ENCODE measurements around the gene GALNT10. TPM values are rescaled to one million over a fixed set of nuclear protein-coding genes. Genes with fewer than 3 reads are reported as not detected.
A peak's percentile ranks its signal among the peaks of the same experiment; 100 is the strongest.

Gene GALNT10
- total RNA-seq, 2 donors from 2014 or later: 32.2 to 44.1 TPM

GRCh38 chr5:154388842-154389241 lies 198.3 kb downstream of the GALNT10 start:
- ATAC-seq: no peak
- Mint-ChIP-seq H3K36me3 (peaks cover 7% of the 10 kb centered on the region), H3K9me3 (peaks cover 2% of the 10 kb centered on the region), H3K4me3 (no peak overlapping the region), H3K27me3 (no peaks in the 10 kb centered on the region), H3K4me1 (ENCODE audit: low read depth in 2 of 2) (peaks cover 24 to 34% of the 10 kb centered on the region in 2 donors), H3K27ac (no peak overlapping the region)
- no peak for DNase-seq (ENCODE audit: low spot score)

GRCh38 chr5:154390096-154390495 lies 199.6 kb downstream of the GALNT10 start:
- DNase-seq (ENCODE audit: low spot score): no peak
- H3K27ac Mint-ChIP-seq: no peak overlapping the region
- H3K9me3 Mint-ChIP-seq: no peaks in the 10 kb centered on the region
- H3K4me3 Mint-ChIP-seq: no peak overlapping the region
- peaks cover 16 to 31% of the 10 kb centered on the region in 2 donors for H3K4me1 Mint-ChIP-seq (ENCODE audit: low read depth in 2 of 2)
- no peak for ATAC-seq
- H3K27me3 Mint-ChIP-seq: no peaks in the 10 kb centered on the region
- peaks cover 5% of the 10 kb centered on the region for H3K36me3 Mint-ChIP-seq

- Mint-ChIP-seq H3K27me3 (no peaks in the 10 kb centered on the region), H3K4me3 (no peak overlapping the region), H3K9me3 (no peaks in the 10 kb centered on the region), H3K36me3 (peaks cover 5% of the 10 kb centered on the region), H3K4me1 (ENCODE audit: low read depth in 2 of 2) (peaks cover 15 to 30% of the 10 kb centered on the region in 2 donors), H3K27ac (no peak overlapping the region)
- ATAC-seq: no peak
- no peak for DNase-seq (ENCODE audit: low spot score)
Measured at GRCh38 chr5:154390746-154391359, 200.3 kb downstream of the GALNT10 start.

- H3K4me1 Mint-ChIP-seq (ENCODE audit: low read depth in 2 of 2): peaks cover 18 to 35% of the 10 kb centered on the region in 2 donors
- ATAC-seq: peak in 1 of 2 donors; percentile 32
- H3K27me3 Mint-ChIP-seq: no peaks in the 10 kb centered on the region
- no peaks in the 10 kb centered on the region for H3K9me3 Mint-ChIP-seq
- no peak overlapping the region for H3K4me3 Mint-ChIP-seq
- peaks cover 5% of the 10 kb centered on the region for H3K36me3 Mint-ChIP-seq
- peak overlapping the region in 1 of 2 donors; percentile 27 for H3K27ac Mint-ChIP-seq
- DNase-seq (ENCODE audit: low spot score): no peak
Measured at GRCh38 chr5:154391788-154392187, 201.3 kb downstream of the GALNT10 start.

- H3K27me3 Mint-ChIP-seq: no peaks in the 10 kb centered on the region
- no peak for DNase-seq (ENCODE audit: low spot score)
- no peak for ATAC-seq
- no peaks in the 10 kb centered on the region for H3K9me3 Mint-ChIP-seq
- H3K36me3 Mint-ChIP-seq: peaks cover 5% of the 10 kb centered on the region
- H3K4me3 Mint-ChIP-seq: no peak overlapping the region
- H3K4me1 Mint-ChIP-seq (ENCODE audit: low read depth in 2 of 2): peaks cover 18 to 35% of the 10 kb centered on the region in 2 donors
- H3K27ac Mint-ChIP-seq: no peak overlapping the region
Measured at GRCh38 chr5:154393850-154394249, 203.3 kb downstream of the GALNT10 start.

- peaks cover 18 to 35% of the 10 kb centered on the region in 2 donors for H3K4me1 Mint-ChIP-seq (ENCODE audit: low read depth in 2 of 2)
- H3K4me3 Mint-ChIP-seq: no peak overlapping the region
- no peak overlapping the region for H3K27ac Mint-ChIP-seq
Measured at GRCh38 chr5:154394307-154394706, 203.8 kb downstream of the GALNT10 start.

GRCh38 chr5:154395407-154396106 lies 205.0 kb downstream of the GALNT10 start:
- Mint-ChIP-seq H3K36me3 (peaks cover 3% of the 10 kb centered on the region), H3K9me3 (no peaks in the 10 kb centered on the region), H3K4me3 (no peak overlapping the region), H3K27me3 (no peaks in the 10 kb centered on the region), H3K4me1 (ENCODE audit: low read depth in 2 of 2) (peaks cover 18 to 35% of the 10 kb centered on the region in 2 donors), H3K27ac (peak overlapping the region in 1 of 2 donors; percentile 26)
- DNase-seq (ENCODE audit: low spot score): no peak
- no peak for ATAC-seq

More at GRCh38 chr5:154394307-154394706, 203.8 kb downstream of the GALNT10 start:
- ATAC-seq: no peak
- Mint-ChIP-seq H3K36me3 (peaks cover 5% of the 10 kb centered on the region), H3K27me3 (no peaks in the 10 kb centered on the region), H3K9me3 (no peaks in the 10 kb centered on the region)
- DNase-seq (ENCODE audit: low spot score): no peak

GRCh38 chr5:154396128-154396527 lies 205.6 kb downstream of the GALNT10 start:
- Mint-ChIP-seq H3K36me3 (no peaks in the 10 kb centered on the region), H3K4me1 (ENCODE audit: low read depth in 2 of 2) (peaks cover 18 to 35% of the 10 kb centered on the region in 2 donors), H3K27me3 (no peaks in the 10 kb centered on the region), H3K4me3 (no peak overlapping the region), H3K27ac (peak overlapping the region in 1 of 2 donors; percentile 26), H3K9me3 (no peaks in the 10 kb centered on the region)
- DNase-seq (ENCODE audit: low spot score) (no peak), ATAC-seq (no peak)

- H3K27me3 Mint-ChIP-seq: no peaks in the 10 kb centered on the region
- H3K4me1 Mint-ChIP-seq (ENCODE audit: low read depth in 2 of 2): peaks cover 18 to 27% of the 10 kb centered on the region in 2 donors
- H3K27ac Mint-ChIP-seq: peak overlapping the region in 1 of 2 donors; percentile 37
- H3K4me3 Mint-ChIP-seq: no peak overlapping the region
- no peaks in the 10 kb centered on the region for H3K36me3 Mint-ChIP-seq
- no peak for DNase-seq (ENCODE audit: low spot score)
- ATAC-seq: no peak
- no peaks in the 10 kb centered on the region for H3K9me3 Mint-ChIP-seq
Measured at GRCh38 chr5:154397652-154398406, 207.3 kb downstream of the GALNT10 start.

GRCh38 chr5:154400678-154401077 lies 210.1 kb downstream of the GALNT10 start:
- H3K4me1 Mint-ChIP-seq (ENCODE audit: low read depth in 2 of 2): peaks cover 8 to 15% of the 10 kb centered on the region in 2 donors
- H3K4me3 Mint-ChIP-seq: no peak overlapping the region

GRCh38 chr5:154401355-154401754 lies 210.8 kb downstream of the GALNT10 start:
- no peak for ATAC-seq
- Mint-ChIP-seq H3K36me3 (no peaks in the 10 kb centered on the region), H3K9me3 (no peaks in the 10 kb centered on the region), H3K27me3 (no peaks in the 10 kb centered on the region), H3K4me3 (no peak overlapping the region), H3K4me1 (ENCODE audit: low read depth in 2 of 2) (peaks cover under 1 to 8% of the 10 kb centered on the region in 2 donors), H3K27ac (peak overlapping the region in 1 of 2 donors; percentile 51)
- DNase-seq (ENCODE audit: low spot score): no peak

More at GRCh38 chr5:154400678-154401077, 210.1 kb downstream of the GALNT10 start:
- ATAC-seq: no peak
- DNase-seq (ENCODE audit: low spot score): no peak
- Mint-ChIP-seq H3K36me3 (no peaks in the 10 kb centered on the region), H3K9me3 (no peaks in the 10 kb centered on the region), H3K27ac (peak overlapping the region in 1 of 2 donors; percentile 42), H3K27me3 (no peaks in the 10 kb centered on the region)

GRCh38 chr5:154401931-154402330 lies 211.4 kb downstream of the GALNT10 start:
- peaks cover 0 to 6% of the 10 kb centered on the region in 2 donors for H3K4me1 Mint-ChIP-seq (ENCODE audit: low read depth in 2 of 2)
- no peak for ATAC-seq
- H3K27ac Mint-ChIP-seq: no peak overlapping the region
- no peaks in the 10 kb centered on the region for H3K9me3 Mint-ChIP-seq
- H3K27me3 Mint-ChIP-seq: no peaks in the 10 kb centered on the region
- H3K36me3 Mint-ChIP-seq: no peaks in the 10 kb centered on the region
- DNase-seq (ENCODE audit: low spot score): no peak
- no peak overlapping the region for H3K4me3 Mint-ChIP-seq

GRCh38 chr5:154402611-154403010 lies 212.1 kb downstream of the GALNT10 start:
- Mint-ChIP-seq H3K4me1 (ENCODE audit: low read depth in 2 of 2) (peaks cover 0 to 6% of the 10 kb centered on the region in 2 donors), H3K36me3 (no peaks in the 10 kb centered on the region), H3K27ac (no peak overlapping the region), H3K4me3 (no peak overlapping the region), H3K9me3 (no peaks in the 10 kb centered on the region), H3K27me3 (no peaks in the 10 kb centered on the region)
- no peak for DNase-seq (ENCODE audit: low spot score)
- ATAC-seq: no peak

GRCh38 chr5:154403234-154403633 lies 212.7 kb downstream of the GALNT10 start:
- no peaks in the 10 kb centered on the region for H3K9me3 Mint-ChIP-seq
- no peak overlapping the region for H3K4me3 Mint-ChIP-seq
- peaks cover 0 to 6% of the 10 kb centered on the region in 2 donors for H3K4me1 Mint-ChIP-seq (ENCODE audit: low read depth in 2 of 2)
- H3K27ac Mint-ChIP-seq: no peak overlapping the region
- DNase-seq (ENCODE audit: low spot score): no peak
- H3K36me3 Mint-ChIP-seq: no peaks in the 10 kb centered on the region
- ATAC-seq: no peak
- H3K27me3 Mint-ChIP-seq: no peaks in the 10 kb centered on the region
